Measurements from ENCODE around the gene CDKN2B-AS1.

DNA sequence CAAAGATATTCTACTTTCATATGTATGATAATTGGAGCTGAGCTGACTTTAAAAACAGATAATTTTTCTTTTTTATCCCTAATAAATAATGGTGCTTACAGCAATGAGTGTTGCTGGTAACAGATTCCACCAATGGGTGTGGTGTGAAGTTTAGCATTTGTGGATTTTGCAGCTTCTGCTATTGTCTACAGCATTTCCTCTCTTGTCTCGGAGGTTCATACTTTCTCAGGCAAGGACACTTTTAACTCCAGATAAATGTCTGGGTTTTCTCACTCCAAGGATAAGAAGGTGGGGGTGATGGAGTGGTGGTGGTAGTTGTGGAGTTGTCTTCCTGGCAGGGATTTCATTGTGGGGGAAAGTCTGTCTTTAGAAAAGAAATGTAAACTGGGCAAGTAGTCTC is 134.5 kb downstream of the CDKN2B-AS1 start:
- TF ChIP-seq, protein P1, sequence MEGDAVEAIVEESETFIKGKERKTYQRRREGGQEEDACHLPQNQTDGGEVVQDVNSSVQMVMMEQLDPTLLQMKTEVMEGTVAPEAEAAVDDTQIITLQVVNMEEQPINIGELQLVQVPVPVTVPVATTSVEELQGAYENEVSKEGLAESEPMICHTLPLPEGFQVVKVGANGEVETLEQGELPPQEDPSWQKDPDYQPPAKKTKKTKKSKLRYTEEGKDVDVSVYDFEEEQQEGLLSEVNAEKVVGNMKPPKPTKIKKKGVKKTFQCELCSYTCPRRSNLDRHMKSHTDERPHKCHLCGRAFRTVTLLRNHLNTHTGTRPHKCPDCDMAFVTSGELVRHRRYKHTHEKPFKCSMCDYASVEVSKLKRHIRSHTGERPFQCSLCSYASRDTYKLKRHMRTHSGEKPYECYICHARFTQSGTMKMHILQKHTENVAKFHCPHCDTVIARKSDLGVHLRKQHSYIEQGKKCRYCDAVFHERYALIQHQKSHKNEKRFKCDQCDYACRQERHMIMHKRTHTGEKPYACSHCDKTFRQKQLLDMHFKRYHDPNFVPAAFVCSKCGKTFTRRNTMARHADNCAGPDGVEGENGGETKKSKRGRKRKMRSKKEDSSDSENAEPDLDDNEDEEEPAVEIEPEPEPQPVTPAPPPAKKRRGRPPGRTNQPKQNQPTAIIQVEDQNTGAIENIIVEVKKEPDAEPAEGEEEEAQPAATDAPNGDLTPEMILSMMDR (optimal IDR thresholded peaks at IDR 0.05 in 1 of 3, IDR thresholded peaks at IDR 0.05 in 1 of 3, conservative IDR thresholded peaks at IDR 0.05 in 1 of 3; ENCODE audit: extremely low read depth in 1 of 3, insufficient read depth in 2 of 3, low read length in 3 of 3), result no peak
- no peak for TF ChIP-seq EZH2 (IDR thresholded peaks at IDR 0.05; ENCODE audit: low read length)

Data from keratinocyte (primary cell).